Right lobe of liver (tissue), 4 donors: Measurements from ENCODE around the gene LDLR.

Experiments
- CTCF ChIP-seq, 4 donors: fragments of 200-600 bp in 3 of 4; fragments of 450-650 bp in 1 of 4; IDR thresholded peaks; one replicate each; pipeline versions ENCODE4 v1.5.1 to v1.8.0; 2016 to 2022; ENCODE audit warnings: antibody characterized with exemption in 4 of 4, mild to moderate bottlenecking in 2 of 4
- POLR2A ChIP-seq: fragments of 450-650 bp; IDR thresholded peaks from one replicate; pipeline ENCODE4 v1.6.1; 2017; ENCODE audit warnings: antibody characterized with exemption, mild to moderate bottlenecking
- donor health status: DM: no; HTN: no; CAD: no.
- donor health status: DM: no; HTN: no; CAD: no.
- donor health status: DM: no; HTN: yes; CAD: no.

- TF ChIP-seq CTCF (IDR thresholded peaks at IDR 0.05), result no peak
- TF ChIP-seq POLR2A, result no peak
Observed at GRCh38 chr19:11165486-11166030, 76.3 kb downstream of the LDLR start.
